LNCAP (cell line): Measurements from ENCODE around the gene RUNX3.

ENCODE experiments used
- TF ChIP-seq, protein P1 (sequence below): fragments of 450-650 bp; IDR thresholded peaks from 2 replicates; pipeline ENCODE4 v1.5.1; 2017; ENCODE audit warnings: mild to moderate bottlenecking

The RUNX3 gene

DNA sequence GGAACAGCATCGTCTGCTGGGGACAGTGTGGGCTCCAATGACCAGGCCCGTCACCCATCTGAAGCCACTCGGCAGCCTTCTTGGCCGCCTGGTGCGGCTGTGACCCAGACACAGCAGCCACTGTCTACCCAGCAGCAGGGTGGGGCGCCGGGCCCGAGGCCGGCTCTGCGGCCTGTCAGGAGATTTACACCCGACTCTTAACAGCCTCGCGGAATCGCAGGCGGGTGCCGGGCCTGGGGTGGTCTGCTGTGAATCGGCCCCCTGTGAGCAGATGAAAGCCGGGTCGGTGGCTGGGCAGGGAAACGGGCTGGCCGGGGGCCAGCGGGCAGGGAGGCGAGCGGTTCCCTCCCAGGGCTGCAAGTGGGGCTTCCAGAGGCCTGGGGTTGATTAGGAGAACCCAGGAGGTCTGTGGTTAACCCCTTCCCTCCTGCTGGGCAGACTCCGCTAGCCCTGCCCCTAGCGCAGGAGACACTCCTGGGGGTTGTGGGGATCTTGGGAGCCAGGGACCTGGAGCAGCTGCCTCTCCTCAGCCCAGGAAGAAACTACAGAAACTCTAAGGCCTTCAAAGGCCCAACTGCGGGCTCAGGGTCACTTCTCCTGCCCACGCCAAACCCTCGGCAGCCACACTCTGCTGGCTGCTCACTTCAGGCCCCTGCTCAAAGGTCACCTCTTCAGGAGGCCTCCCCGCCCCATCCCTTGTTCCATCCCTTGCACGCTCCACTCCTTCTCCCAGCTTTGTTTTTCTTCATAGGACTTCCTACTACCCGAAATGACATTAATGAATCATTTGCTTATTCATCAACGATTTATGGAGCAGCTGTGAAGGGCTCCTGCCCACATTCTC, 15.6 kb downstream of the RUNX3 start:
- TF ChIP-seq, protein P1, sequence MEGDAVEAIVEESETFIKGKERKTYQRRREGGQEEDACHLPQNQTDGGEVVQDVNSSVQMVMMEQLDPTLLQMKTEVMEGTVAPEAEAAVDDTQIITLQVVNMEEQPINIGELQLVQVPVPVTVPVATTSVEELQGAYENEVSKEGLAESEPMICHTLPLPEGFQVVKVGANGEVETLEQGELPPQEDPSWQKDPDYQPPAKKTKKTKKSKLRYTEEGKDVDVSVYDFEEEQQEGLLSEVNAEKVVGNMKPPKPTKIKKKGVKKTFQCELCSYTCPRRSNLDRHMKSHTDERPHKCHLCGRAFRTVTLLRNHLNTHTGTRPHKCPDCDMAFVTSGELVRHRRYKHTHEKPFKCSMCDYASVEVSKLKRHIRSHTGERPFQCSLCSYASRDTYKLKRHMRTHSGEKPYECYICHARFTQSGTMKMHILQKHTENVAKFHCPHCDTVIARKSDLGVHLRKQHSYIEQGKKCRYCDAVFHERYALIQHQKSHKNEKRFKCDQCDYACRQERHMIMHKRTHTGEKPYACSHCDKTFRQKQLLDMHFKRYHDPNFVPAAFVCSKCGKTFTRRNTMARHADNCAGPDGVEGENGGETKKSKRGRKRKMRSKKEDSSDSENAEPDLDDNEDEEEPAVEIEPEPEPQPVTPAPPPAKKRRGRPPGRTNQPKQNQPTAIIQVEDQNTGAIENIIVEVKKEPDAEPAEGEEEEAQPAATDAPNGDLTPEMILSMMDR: no peak

DNA sequence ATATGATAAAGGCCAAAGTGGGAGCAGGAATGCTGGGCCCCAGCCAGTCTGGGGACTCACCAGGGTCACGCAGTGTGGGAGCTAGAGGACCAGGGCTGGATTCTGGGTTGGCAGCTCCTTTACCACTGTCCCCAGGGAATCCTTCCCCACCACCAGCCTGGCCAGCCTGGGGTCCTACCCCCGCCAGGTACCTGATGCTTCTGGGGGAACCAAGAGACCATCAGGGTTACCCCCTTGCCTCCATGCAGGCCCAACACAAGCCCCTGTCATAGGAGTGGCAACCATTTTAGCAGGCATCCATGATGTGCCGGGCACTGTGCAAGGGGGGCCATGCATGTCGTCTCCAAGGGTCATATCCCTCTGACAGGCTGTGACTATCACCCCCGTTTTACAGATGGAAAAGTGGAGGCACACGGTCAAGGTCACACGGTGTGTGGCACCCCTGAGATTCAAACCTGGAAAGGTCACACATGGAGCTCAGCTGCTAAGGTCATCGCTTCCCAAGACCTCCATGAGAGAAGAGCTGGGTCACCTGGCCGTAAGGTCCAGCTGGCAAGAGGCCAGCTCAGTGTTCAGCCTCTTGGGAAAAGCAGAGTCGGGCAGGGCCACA, 16.4 kb downstream of the RUNX3 start:
- TF ChIP-seq, protein P1: no peak

DNA sequence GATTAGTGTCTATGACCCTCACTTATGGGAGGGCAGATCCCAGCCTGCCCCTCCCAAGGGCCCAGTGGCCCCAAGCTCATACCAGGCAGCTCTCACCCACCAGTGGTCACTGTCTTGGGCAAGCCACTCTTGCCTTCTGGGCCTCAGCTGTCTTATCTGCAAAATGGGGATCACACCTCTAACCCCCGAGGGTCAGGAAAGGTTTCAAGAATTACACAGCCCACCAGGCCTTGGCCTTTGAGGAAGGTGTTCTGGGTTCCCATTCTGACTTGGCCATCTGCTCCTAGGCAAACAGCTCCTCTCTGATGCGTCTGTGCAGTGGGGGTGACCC, 16.8 kb downstream of the RUNX3 start:
- TF ChIP-seq, protein P1: no peak

DNA sequence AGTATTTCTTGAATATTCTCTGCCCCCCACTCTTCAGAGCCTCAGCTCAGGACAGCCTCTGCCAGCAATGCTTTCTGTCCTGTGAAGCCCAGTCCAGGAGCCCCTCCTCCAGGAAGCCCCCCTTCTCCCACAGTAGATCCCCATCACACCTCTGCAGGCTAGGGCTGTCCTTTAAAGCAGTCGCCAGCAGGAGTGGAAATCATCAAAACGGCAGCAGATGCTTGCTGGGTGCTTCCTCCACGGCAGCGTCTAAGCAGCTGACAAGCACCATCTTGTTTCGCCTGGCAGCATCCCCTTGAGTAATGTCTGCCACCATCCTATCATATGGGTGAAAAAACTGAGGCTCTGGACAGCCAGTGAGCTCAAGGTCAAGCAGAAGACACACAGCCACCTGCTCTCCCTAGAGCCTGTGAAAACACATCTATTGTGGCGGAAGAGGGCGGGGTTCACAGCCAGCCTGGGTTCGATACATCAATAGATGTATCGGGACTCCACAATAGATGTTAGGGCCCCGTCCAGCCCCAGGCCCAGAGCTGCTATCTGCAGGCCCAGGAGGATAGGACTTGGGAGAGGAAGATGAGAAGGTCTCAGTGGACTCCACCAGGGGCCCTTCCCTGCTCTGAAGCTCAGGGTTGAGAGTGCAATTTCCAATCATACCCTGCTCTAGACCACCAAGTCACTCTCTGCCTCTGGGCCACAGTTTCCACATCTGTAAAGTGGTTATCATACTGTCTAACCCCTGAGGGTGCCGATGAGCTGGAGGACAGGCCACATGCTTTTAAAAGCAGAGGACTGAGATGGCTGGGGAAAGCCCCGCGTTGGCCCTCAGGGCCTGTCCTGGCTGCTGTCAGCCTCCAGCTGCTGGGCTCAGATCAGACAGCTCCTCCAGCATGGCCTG, 17.5 kb downstream of the RUNX3 start:
- TF ChIP-seq, protein P1: no peak

DNA sequence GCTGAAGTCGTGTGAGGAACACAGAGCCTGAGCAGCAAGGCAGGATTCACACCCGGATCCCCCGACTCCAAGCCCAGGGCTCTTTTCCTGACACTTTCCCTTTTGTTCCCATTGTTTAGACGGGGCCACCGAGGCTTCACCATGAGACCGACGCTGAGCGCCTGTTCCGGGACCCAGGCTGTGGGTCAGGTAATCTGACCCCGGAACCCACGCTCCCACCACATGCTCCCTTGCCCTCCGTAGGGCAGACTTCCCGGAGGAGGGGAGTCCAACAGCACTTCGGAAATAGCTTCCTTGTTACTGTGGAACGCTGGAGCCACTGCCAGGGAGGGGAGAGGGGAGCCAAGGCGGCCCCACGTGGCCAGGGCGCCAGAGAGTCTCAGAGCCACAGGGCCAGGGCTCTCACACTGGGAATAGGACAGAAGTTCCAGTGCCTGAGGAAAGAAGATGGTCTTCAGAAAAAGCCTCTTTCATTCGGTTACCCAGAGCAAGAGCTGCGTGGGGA, 18.4 kb downstream of the RUNX3 start:
- TF ChIP-seq, protein P1: no peak

DNA sequence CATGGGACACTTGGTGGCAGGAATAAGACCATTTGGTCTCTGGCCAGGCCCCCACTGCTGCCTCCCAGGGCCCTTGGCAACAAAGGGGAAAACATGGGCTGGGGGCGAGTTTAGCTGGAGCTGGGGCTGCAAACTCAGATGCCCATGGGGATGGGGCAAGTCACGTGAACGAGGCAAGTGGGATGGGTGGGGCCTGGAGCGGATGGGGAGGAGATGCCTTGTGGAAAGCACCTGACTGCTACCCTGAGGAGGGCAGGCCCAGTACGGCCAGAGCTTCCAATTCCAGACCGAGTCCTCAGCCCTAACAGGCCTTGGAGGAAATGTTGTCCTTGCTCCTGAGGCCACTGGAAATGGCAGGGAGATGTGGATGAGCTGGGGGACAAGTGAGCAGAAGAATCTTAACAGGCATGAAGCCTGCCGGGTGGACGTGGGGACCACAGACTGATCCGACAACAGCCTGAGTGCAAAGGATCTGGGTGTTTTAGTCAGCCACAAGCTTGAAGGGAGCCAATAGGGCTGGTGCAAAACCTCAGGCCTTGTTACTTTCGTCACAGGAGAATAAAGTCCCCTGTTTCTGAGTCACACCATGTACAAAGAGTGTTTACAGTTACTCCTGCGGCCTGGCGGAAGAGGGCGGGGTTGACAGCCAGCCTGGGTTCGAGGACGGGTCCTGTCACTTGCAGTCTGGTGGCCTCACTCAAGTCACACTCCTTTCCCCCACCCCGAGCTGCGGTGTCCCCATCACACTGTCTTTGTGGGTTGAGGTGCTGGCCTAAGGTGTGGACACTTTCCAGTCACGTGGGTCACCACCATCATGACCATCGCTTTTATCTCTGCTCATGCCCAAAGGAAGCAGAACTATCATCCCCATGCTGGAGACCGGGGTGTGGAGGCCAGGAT, 19.1 kb downstream of the RUNX3 start:
- TF ChIP-seq, protein P1: no peak
